ENCODE results near the gene WNT7A.

DNA sequence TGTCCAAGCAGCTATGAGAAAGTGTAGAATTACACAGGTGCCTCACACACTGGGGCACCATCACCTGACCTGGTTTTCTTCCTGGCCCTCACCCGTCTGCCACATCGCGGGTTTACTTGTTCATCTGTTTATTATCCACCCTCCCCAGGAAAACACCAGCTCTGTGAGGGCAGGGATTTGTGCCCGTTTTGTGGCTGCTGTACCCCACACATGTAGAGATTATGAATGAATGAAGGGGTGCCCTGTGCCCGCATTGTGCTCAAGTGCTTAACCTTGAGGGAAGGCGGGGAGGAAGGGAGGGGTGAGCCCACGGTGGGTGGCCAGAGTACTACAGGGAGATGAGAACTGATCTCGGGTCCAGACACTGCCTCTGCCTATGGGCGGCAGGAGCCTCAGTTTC, 108.4 kb downstream of the WNT7A start:
- no peak for TF ChIP-seq SUZ12 (IDR thresholded peaks at IDR 0.05; ENCODE audit: extremely low read depth, insufficient read depth, insufficient read length)
- no peak for TF ChIP-seq ZNF274 (IDR thresholded peaks at IDR 0.05; ENCODE audit: low read depth, low read length)

All from NT2/D1 (cell line).